Brain microvascular endothelial cell (primary cell): ENCODE results near the gene CDK5RAP2.
"Not testable (repeated sequence)": the region's sequence is repeated elsewhere in the genome, so short reads cannot be mapped to it uniquely, and the experiment has no call there.

ENCODE experiments used
- DNase-seq: peaks from one replicate; pipeline ENCODE4 v3.0.0-alpha.2; 2020
- H3K27ac ChIP-seq: fragments of 250-450 bp; sonication (Bioruptor Pico); 2 replicates; pipeline ENCODE4 v1.5.1; 2020; ENCODE audit warnings: mild to moderate bottlenecking, moderate library complexity
- H3K27me3 ChIP-seq: fragments of 250-450 bp; sonication (Bioruptor Pico); replicated peaks from 2 replicates; pipeline ENCODE4 v1.5.1; 2020; ENCODE audit warnings: mild to moderate bottlenecking
- H3K36me3 ChIP-seq: fragments of 250-450 bp; sonication (Bioruptor Pico); replicated peaks from 2 replicates; pipeline ENCODE4 v1.5.1; 2020; ENCODE audit warnings: mild to moderate bottlenecking
- H3K4me3 ChIP-seq: 2 replicates; pipeline ENCODE4 v1.5.1; 2011; ENCODE audit warnings: low read depth, mild to moderate bottlenecking, control low read depth, low read length, moderate library complexity
- in situ Hi-C: cut with HindIII; loops from 2 replicates; pipeline ENCODE4 v1.10.0; 2017; ENCODE audit warnings: low sequenced_read_pairs, low pct_ligation_motif_present
- TF ChIP-seq, protein P1 (sequence below): IDR thresholded peaks from 2 replicates; pipeline ENCODE4 v1.5.1; 2011; ENCODE audit warnings: low read depth, mild to moderate bottlenecking, moderate library complexity, low read length, control low read depth, inconsistent platforms; ENCODE audit errors: missing control alignments

CDK5RAP2 gene

DNA sequence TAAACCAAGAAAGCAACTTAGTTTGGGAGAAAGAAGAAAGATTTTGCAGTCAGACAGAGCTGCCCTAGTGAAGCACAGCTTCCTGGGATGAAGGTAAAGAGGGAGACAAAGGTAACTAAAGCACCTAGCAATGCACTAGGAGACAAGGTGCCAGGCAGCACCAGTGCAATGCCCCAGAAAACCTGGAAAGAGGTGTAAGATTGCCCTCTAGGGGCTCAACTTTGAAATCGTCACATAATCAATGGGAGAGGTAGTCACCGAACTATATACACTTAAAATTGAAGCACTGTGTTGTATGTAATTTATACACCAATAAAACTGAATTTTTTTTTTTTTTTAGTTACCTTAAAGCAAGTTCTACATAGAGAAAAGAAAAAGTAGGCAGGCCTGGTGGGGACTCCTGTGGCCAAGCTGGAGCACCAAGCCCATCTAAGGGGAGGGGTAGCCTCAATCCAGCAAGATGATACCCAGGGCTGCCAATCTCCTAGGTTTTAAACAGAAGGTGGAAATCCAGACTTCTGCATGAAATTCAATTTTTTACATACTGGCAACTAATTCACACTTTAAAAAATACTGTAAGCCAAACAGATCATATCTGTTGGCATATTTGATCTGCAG, 48.2 kb downstream of the CDK5RAP2 start:
- TF ChIP-seq, protein P1, sequence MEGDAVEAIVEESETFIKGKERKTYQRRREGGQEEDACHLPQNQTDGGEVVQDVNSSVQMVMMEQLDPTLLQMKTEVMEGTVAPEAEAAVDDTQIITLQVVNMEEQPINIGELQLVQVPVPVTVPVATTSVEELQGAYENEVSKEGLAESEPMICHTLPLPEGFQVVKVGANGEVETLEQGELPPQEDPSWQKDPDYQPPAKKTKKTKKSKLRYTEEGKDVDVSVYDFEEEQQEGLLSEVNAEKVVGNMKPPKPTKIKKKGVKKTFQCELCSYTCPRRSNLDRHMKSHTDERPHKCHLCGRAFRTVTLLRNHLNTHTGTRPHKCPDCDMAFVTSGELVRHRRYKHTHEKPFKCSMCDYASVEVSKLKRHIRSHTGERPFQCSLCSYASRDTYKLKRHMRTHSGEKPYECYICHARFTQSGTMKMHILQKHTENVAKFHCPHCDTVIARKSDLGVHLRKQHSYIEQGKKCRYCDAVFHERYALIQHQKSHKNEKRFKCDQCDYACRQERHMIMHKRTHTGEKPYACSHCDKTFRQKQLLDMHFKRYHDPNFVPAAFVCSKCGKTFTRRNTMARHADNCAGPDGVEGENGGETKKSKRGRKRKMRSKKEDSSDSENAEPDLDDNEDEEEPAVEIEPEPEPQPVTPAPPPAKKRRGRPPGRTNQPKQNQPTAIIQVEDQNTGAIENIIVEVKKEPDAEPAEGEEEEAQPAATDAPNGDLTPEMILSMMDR: peak; percentile 69
- in situ Hi-C loops: no loop called here
- Histone ChIP-seq H3K27ac (no peak overlapping the region), H3K27me3 (no peaks in the 10 kb centered on the region), H3K4me3 (no peak overlapping the region), H3K36me3 (peaks cover 22% of the 10 kb centered on the region)
- peak; percentile 13 for DNase-seq

DNA sequence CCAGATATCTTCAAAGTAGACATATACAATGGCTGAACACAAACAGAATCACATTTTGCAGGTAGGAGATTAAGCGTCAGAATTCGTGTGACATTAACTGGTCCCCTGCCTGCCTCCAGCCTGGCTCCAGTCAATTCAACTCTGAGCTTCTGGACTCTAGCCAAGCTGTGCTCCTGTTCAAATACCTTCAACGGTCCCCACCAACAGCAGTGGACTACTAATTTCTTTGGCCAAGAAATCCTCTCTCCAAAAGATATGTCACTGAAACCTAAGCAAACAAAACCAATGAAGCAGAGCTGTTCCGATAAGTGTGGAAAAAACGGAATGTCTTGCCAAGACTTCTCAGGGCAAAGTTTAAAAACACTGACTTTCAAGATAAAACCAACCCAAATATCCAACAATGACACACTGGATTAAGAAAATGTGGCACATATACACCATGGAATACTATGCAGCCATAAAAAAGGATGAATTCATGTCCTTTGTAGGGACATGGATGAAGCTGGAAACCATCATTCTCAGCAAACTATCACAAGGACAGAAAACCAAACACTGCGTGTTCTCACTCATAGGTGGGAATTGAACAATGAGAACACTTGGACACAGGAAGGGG, 49.6 kb downstream of the CDK5RAP2 start:
- H3K27ac ChIP-seq, DNase-seq, H3K27me3 ChIP-seq, H3K4me3 ChIP-seq, in situ Hi-C loops: not testable (repeated sequence)
- peaks cover 25% of the 10 kb centered on the region for H3K36me3 ChIP-seq

DNA sequence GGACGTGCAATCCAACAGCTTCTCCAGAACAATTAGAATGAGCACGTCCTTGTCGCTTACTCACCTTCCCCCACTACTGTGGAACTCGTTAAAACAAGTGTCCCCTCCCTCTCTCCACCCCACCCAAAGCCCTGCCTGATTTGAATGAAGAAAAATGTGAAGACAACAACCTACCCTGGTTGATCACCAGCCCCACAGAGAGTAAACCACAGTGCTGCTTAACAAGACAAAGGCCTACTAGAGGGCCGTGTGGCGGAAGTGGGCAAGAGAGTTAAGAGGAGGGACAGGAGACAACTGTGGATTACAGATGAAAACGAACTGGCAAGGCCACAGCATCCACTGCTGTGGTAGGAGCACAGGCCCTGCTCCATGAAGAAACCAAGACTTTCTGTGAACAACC, 51.1 kb downstream of the CDK5RAP2 start:
- Histone ChIP-seq H3K36me3 (peaks cover 25% of the 10 kb centered on the region), H3K27me3 (no peaks in the 10 kb centered on the region), H3K4me3 (no peak overlapping the region), H3K27ac (no peak overlapping the region)
- DNase-seq: no peak
- in situ Hi-C loops: no loop called here
- TF ChIP-seq, protein P1: no peak

GRCh38 chr9:120528327-120528726, 51.6 kb downstream of the CDK5RAP2 start:
- peaks cover 25% of the 10 kb centered on the region for H3K36me3 ChIP-seq
- in situ Hi-C loops: no loop called here
- DNase-seq: no peak

GRCh38 chr9:120526534-120526933, 53.4 kb downstream of the CDK5RAP2 start:
- peaks cover 25% of the 10 kb centered on the region for H3K36me3 ChIP-seq
- H3K27ac ChIP-seq: no peak overlapping the region
- no peak overlapping the region for H3K4me3 ChIP-seq
- no peak for DNase-seq
- H3K27me3 ChIP-seq: no peaks in the 10 kb centered on the region
- in situ Hi-C loops: no loop called here
- TF ChIP-seq, protein P1: no peak

More at GRCh38 chr9:120528327-120528726, 51.6 kb downstream of the CDK5RAP2 start:
- H3K27me3 ChIP-seq: no peaks in the 10 kb centered on the region
- TF ChIP-seq, protein P1: no peak
- H3K27ac ChIP-seq: no peak overlapping the region
- no peak overlapping the region for H3K4me3 ChIP-seq

DNA sequence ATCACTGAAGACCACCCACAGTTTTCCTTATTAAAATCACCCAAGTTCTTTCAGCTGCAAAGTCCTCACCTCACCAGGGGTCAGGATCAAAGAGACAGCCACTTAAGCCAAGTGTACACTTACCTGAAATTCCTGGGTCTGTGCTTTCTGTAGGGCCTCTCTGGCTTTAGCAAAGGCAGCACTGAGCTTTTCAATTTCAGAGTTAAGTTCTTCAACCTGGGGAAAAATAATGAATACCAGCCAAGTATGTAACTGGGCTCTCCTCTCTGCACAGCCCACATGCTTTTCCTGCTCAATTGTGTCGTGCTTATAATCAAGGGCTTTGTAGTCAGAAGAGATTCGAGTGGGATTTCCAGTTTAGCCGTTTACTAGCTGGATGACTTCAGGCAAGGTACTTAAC, 55.1 kb downstream of the CDK5RAP2 start:
- Histone ChIP-seq H3K4me3 (no peak overlapping the region), H3K27ac (no peak overlapping the region), H3K36me3 (peaks cover 25% of the 10 kb centered on the region), H3K27me3 (no peaks in the 10 kb centered on the region)
- no peak for DNase-seq
- TF ChIP-seq, protein P1: no peak
- in situ Hi-C loops: no loop called here
